K562 (cell line): ENCODE measurements around the gene ANKLE1. TPM values are rescaled to one million over a fixed set of nuclear protein-coding genes. Genes with fewer than 3 reads are reported as not detected.

ENCODE experiments used
- NEUROD1 ChIP-seq: fragments of 150-350 bp; IDR thresholded peaks from 2 replicates; pipeline ENCODE4 v1.6.1; 2014; ENCODE audit warnings: borderline replicate concordance, low read length, low read depth; ENCODE audit not compliant: partially characterized antibody
- NFIX ChIP-seq: fragments of 250-450 bp; sonication (Bioruptor Pico); IDR thresholded peaks from 2 replicates; pipeline ENCODE4 v1.4.0; 2020; ENCODE audit warnings: low read depth, mild to moderate bottlenecking, moderate library complexity
- polyA plus RNA-seq, 8 experiments: library from polyadenylated mRNA; depleted of rRNA in 4 of 8; stranded (reverse) in 5 of 8; unstranded in 3 of 8; fragments of >200 nt; fragmentation: Nextera tagmentation in 2 of 8; fragmentation: Illumina TruSeq in 1 of 8; extraction: Ambion mirVana in 2 of 8; extraction: Trizol in 1 of 8; gene quantifications; 2 replicates each; pipeline versions ENCODE4 v1.2.1 to v1.2.3, GENCODE V29; 2011 to 2014; ENCODE audit warnings: inconsistent platforms in 1 of 8, missing spikeins in 1 of 8
- total RNA-seq, 7 experiments: library from RNA; depleted of rRNA in 6 of 7; stranded (reverse); fragments of >200 nt in 6 of 7; fragmentation: Illumina TruSeq in 2 of 7; extraction: Trizol in 2 of 7; gene quantifications; 2 replicates each; pipeline versions ENCODE4 v1.2.1 to v1.2.3, GENCODE V29; 2011 to 2021; ENCODE audit warnings: low replicate concordance in 1 of 7
- TF ChIP-seq, protein P1 (sequence below): sonication (generic); formaldehyde crosslinking; IDR thresholded peaks from 2 replicates; pipeline ENCODE4 v1.8.0; 2022; ENCODE audit warnings: missing genetic modification reagents, mild to moderate bottlenecking, borderline replicate concordance

ANKLE1 gene
- total and polyA plus RNA-seq, 9 of the 15 experiments (the other 6 are each of a cell fraction or from before 2014, with no cell fraction given): 0.63 to 9.2 (median 2.9) TPM

- TF ChIP-seq, protein P1, sequence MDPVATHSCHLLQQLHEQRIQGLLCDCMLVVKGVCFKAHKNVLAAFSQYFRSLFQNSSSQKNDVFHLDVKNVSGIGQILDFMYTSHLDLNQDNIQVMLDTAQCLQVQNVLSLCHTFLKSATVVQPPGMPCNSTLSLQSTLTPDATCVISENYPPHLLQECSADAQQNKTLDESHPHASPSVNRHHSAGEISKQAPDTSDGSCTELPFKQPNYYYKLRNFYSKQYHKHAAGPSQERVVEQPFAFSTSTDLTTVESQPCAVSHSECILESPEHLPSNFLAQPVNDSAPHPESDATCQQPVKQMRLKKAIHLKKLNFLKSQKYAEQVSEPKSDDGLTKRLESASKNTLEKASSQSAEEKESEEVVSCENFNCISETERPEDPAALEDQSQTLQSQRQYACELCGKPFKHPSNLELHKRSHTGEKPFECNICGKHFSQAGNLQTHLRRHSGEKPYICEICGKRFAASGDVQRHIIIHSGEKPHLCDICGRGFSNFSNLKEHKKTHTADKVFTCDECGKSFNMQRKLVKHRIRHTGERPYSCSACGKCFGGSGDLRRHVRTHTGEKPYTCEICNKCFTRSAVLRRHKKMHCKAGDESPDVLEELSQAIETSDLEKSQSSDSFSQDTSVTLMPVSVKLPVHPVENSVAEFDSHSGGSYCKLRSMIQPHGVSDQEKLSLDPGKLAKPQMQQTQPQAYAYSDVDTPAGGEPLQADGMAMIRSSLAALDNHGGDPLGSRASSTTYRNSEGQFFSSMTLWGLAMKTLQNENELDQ (CRISPR knock-in tag): no peak
- TF ChIP-seq NEUROD1 (no peak), NFIX (0 out of 2 replicates have a peak, but pooled peaks have one; percentile 13)
Measured at GRCh38 chr19:17335575-17335974, 53.9 kb downstream of the ANKLE1 start (continued).

Other genes starting within 250 kb of the ANKLE1 start
Only the 7 nearest of the 20 such genes appear.
- gene NR2F6, start 36.0 kb upstream of the ANKLE1 start, total RNA-seq (2014; rRNA removed): 93.2 and 99.7 TPM in 2 replicates
- gene NR2F6, start 36.0 kb upstream of the ANKLE1 start, total RNA-seq (2014; rRNA removed; fragmentation: Illumina TruSeq; extraction: Trizol): 9.8 and 12.6 TPM in 2 replicates
- 22.8 and 25.2 TPM in 2 replicates for gene NR2F6, start 36.0 kb upstream of the ANKLE1 start, total RNA-seq (2015; rRNA removed; fragmentation: Illumina TruSeq; extraction: Trizol)
- 95.9 and 97.5 TPM in 2 replicates for gene NR2F6, start 36.0 kb upstream of the ANKLE1 start, total RNA-seq (2021)
- 18.8 and 23.9 TPM in 2 replicates for gene NR2F6, start 36.0 kb upstream of the ANKLE1 start, polyA plus RNA-seq (2011; rRNA removed)
- gene NR2F6, start 36.0 kb upstream of the ANKLE1 start, polyA plus RNA-seq (2014; fragmentation: Illumina TruSeq; extraction: Trizol): 11.4 and 15.7 TPM in 2 replicates
- 1 to 10 TPM in 1 of 2 experiments, under 1 TPM in 1; 0.76 to 3.0 TPM for gene NR2F6, start 36.0 kb upstream of the ANKLE1 start, polyA plus RNA-seq (2014; fragmentation: Nextera tagmentation; extraction: Ambion mirVana)
- gene NR2F6, start 36.0 kb upstream of the ANKLE1 start, polyA plus RNA-seq (2014; rRNA removed): 64.2 and 69.6 TPM in 2 replicates
- 0.04 and 0.05 TPM in 2 replicates for gene USHBP1, start 17.2 kb upstream of the ANKLE1 start, total RNA-seq (2014; rRNA removed)
- not detected in 2 replicates for gene USHBP1, start 17.2 kb upstream of the ANKLE1 start, total RNA-seq (2014; rRNA removed; fragmentation: Illumina TruSeq; extraction: Trizol)
- gene USHBP1, start 17.2 kb upstream of the ANKLE1 start, total RNA-seq (2015; rRNA removed; fragmentation: Illumina TruSeq; extraction: Trizol): not detected in 2 replicates
- 0.16 TPM in 1 of 2 replicates, not detected in the other for gene USHBP1, start 17.2 kb upstream of the ANKLE1 start, total RNA-seq (2021)
- 0.03 TPM in 2 replicates for gene USHBP1, start 17.2 kb upstream of the ANKLE1 start, polyA plus RNA-seq (2011; rRNA removed)
- 0.10 TPM in 1 of 2 replicates, not detected in the other for gene USHBP1, start 17.2 kb upstream of the ANKLE1 start, polyA plus RNA-seq (2014; fragmentation: Illumina TruSeq; extraction: Trizol)
- not detected for gene USHBP1, start 17.2 kb upstream of the ANKLE1 start, polyA plus RNA-seq (2014; fragmentation: Nextera tagmentation; extraction: Ambion mirVana)
- gene USHBP1, start 17.2 kb upstream of the ANKLE1 start, polyA plus RNA-seq (2014; rRNA removed): 0.05 and 0.11 TPM in 2 replicates
- gene BABAM1, start 14.5 kb upstream of the ANKLE1 start, total RNA-seq (2014; rRNA removed): 118 and 150 TPM in 2 replicates
- 83.8 and 100 TPM in 2 replicates for gene BABAM1, start 14.5 kb upstream of the ANKLE1 start, total RNA-seq (2014; rRNA removed; fragmentation: Illumina TruSeq; extraction: Trizol)
- gene BABAM1, start 14.5 kb upstream of the ANKLE1 start, total RNA-seq (2015; rRNA removed; fragmentation: Illumina TruSeq; extraction: Trizol): 92.7 and 92.9 TPM in 2 replicates
- 115 and 116 TPM in 2 replicates for gene BABAM1, start 14.5 kb upstream of the ANKLE1 start, total RNA-seq (2021)
- gene BABAM1, start 14.5 kb upstream of the ANKLE1 start, polyA plus RNA-seq (2011; rRNA removed): 131 and 139 TPM in 2 replicates
- gene BABAM1, start 14.5 kb upstream of the ANKLE1 start, polyA plus RNA-seq (2014; fragmentation: Illumina TruSeq; extraction: Trizol): 113 and 124 TPM in 2 replicates
- 10 to 100 TPM; 14.7 to 21.5 TPM for gene BABAM1, start 14.5 kb upstream of the ANKLE1 start, polyA plus RNA-seq (2014; fragmentation: Nextera tagmentation; extraction: Ambion mirVana)
- gene BABAM1, start 14.5 kb upstream of the ANKLE1 start, polyA plus RNA-seq (2014; rRNA removed): 160 and 193 TPM in 2 replicates
- 5.0 and 5.8 TPM in 2 replicates for gene ABHD8, start 21.5 kb downstream of the ANKLE1 start, total RNA-seq (2014; rRNA removed)
- gene ABHD8, start 21.5 kb downstream of the ANKLE1 start, total RNA-seq (2014; rRNA removed; fragmentation: Illumina TruSeq; extraction: Trizol): 0.22 and 0.29 TPM in 2 replicates
- 1.7 and 1.8 TPM in 2 replicates for gene ABHD8, start 21.5 kb downstream of the ANKLE1 start, total RNA-seq (2015; rRNA removed; fragmentation: Illumina TruSeq; extraction: Trizol)
- 5.6 and 6.6 TPM in 2 replicates for gene ABHD8, start 21.5 kb downstream of the ANKLE1 start, total RNA-seq (2021)
- 2.3 and 4.2 TPM in 2 replicates for gene ABHD8, start 21.5 kb downstream of the ANKLE1 start, polyA plus RNA-seq (2011; rRNA removed)
- gene ABHD8, start 21.5 kb downstream of the ANKLE1 start, polyA plus RNA-seq (2014; fragmentation: Illumina TruSeq; extraction: Trizol): 0.97 and 2.3 TPM in 2 replicates
- under 1 TPM in 1 of 2 experiments, not detected in 1; 0.04 TPM for gene ABHD8, start 21.5 kb downstream of the ANKLE1 start, polyA plus RNA-seq (2014; fragmentation: Nextera tagmentation; extraction: Ambion mirVana)
- gene ABHD8, start 21.5 kb downstream of the ANKLE1 start, polyA plus RNA-seq (2014; rRNA removed): 3.8 and 5.2 TPM in 2 replicates
- 191 and 236 TPM in 2 replicates for gene MRPL34, start 24.0 kb downstream of the ANKLE1 start, total RNA-seq (2014; rRNA removed)
- gene MRPL34, start 24.0 kb downstream of the ANKLE1 start, total RNA-seq (2014; rRNA removed; fragmentation: Illumina TruSeq; extraction: Trizol): 40.7 and 46.5 TPM in 2 replicates
- 66.9 and 67.3 TPM in 2 replicates for gene MRPL34, start 24.0 kb downstream of the ANKLE1 start, total RNA-seq (2015; rRNA removed; fragmentation: Illumina TruSeq; extraction: Trizol)
- gene MRPL34, start 24.0 kb downstream of the ANKLE1 start, total RNA-seq (2021): 129 and 158 TPM in 2 replicates
- gene MRPL34, start 24.0 kb downstream of the ANKLE1 start, polyA plus RNA-seq (2011; rRNA removed): 70.2 and 75.9 TPM in 2 replicates
- 72.5 and 85.4 TPM in 2 replicates for gene MRPL34, start 24.0 kb downstream of the ANKLE1 start, polyA plus RNA-seq (2014; fragmentation: Illumina TruSeq; extraction: Trizol)
- gene MRPL34, start 24.0 kb downstream of the ANKLE1 start, polyA plus RNA-seq (2014; fragmentation: Nextera tagmentation; extraction: Ambion mirVana): 10 to 100 TPM; 11.5 to 20.6 TPM
- gene MRPL34, start 24.0 kb downstream of the ANKLE1 start, polyA plus RNA-seq (2014; rRNA removed): 256 and 284 TPM in 2 replicates
- 43.5 and 67.6 TPM in 2 replicates for gene DDA1, start 27.7 kb downstream of the ANKLE1 start, total RNA-seq (2014; rRNA removed)
- 23.2 and 23.5 TPM in 2 replicates for gene DDA1, start 27.7 kb downstream of the ANKLE1 start, total RNA-seq (2014; rRNA removed; fragmentation: Illumina TruSeq; extraction: Trizol)
- gene DDA1, start 27.7 kb downstream of the ANKLE1 start, total RNA-seq (2015; rRNA removed; fragmentation: Illumina TruSeq; extraction: Trizol): 32.7 and 33.2 TPM in 2 replicates
- 45.1 and 51.4 TPM in 2 replicates for gene DDA1, start 27.7 kb downstream of the ANKLE1 start, total RNA-seq (2021)
- gene DDA1, start 27.7 kb downstream of the ANKLE1 start, polyA plus RNA-seq (2011; rRNA removed): 33.8 and 43.2 TPM in 2 replicates
- 72.3 and 80.9 TPM in 2 replicates for gene DDA1, start 27.7 kb downstream of the ANKLE1 start, polyA plus RNA-seq (2014; fragmentation: Illumina TruSeq; extraction: Trizol)
- 1 to 10 TPM; 1.4 to 4.3 TPM for gene DDA1, start 27.7 kb downstream of the ANKLE1 start, polyA plus RNA-seq (2014; fragmentation: Nextera tagmentation; extraction: Ambion mirVana)
- 68.0 and 83.8 TPM in 2 replicates for gene DDA1, start 27.7 kb downstream of the ANKLE1 start, polyA plus RNA-seq (2014; rRNA removed)
- 2.5 and 3.5 TPM in 2 replicates for gene ANO8, start 53.0 kb downstream of the ANKLE1 start, total RNA-seq (2014; rRNA removed)
- 0.51 and 0.73 TPM in 2 replicates for gene ANO8, start 53.0 kb downstream of the ANKLE1 start, total RNA-seq (2014; rRNA removed; fragmentation: Illumina TruSeq; extraction: Trizol)
- gene ANO8, start 53.0 kb downstream of the ANKLE1 start, total RNA-seq (2015; rRNA removed; fragmentation: Illumina TruSeq; extraction: Trizol): 1.6 and 2.4 TPM in 2 replicates
- gene ANO8, start 53.0 kb downstream of the ANKLE1 start, total RNA-seq (2021): 7.6 and 8.5 TPM in 2 replicates
- 2.2 and 5.1 TPM in 2 replicates for gene ANO8, start 53.0 kb downstream of the ANKLE1 start, polyA plus RNA-seq (2011; rRNA removed)
- gene ANO8, start 53.0 kb downstream of the ANKLE1 start, polyA plus RNA-seq (2014; fragmentation: Illumina TruSeq; extraction: Trizol): 1.5 and 2.5 TPM in 2 replicates
- under 1 TPM in 1 of 2 experiments, not detected in 1; 0.07 TPM for gene ANO8, start 53.0 kb downstream of the ANKLE1 start, polyA plus RNA-seq (2014; fragmentation: Nextera tagmentation; extraction: Ambion mirVana)
- gene ANO8, start 53.0 kb downstream of the ANKLE1 start, polyA plus RNA-seq (2014; rRNA removed): 7.1 and 7.7 TPM in 2 replicates